ENCODE data around the gene CEP68.

GRCh38 chr2:65072181-65072970, 16.2 kb downstream of the CEP68 start:
- TF ChIP-seq CTCF (IDR thresholded peaks at IDR 0.05) (no peak), POLR2A (IDR thresholded peaks at IDR 0.05) (no peak), EP300 (IDR thresholded peaks at IDR 0.05) (no peak)

Measured in tibial nerve (tissue), 4 donors.